ENCODE results near the gene SNAPC5.

DNA sequence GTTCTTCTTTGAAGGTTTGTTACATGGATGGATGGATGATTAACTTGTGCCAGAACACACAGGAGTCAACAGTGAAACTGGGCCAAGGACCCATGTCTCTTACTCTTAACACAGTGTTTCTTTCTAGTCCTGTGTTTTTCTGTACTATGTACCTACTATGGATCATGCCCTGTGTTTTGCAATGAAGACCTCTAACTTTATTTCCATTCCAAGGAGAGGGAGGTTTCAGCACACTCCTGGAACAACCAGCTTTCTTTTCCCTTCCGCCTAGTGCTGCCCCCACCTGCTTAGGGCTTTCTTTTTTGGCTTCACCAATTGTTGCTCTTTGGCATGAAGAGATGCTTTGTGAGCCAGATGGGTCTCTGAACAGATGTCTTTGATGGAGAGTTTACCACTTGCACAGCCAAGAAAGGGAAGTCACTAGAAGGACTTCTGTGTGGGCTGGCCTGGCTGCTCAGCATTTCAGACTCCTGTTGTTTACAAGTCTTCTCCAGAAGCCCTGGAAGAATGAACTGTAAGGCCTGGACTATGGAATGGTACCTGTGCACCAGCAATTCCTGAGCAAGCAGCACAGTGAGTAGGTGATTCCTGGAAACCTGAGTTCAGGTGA, 44.5 kb downstream of the SNAPC5 start:
- TF ChIP-seq POU5F1 (IDR thresholded peaks at IDR 0.05; ENCODE audit: low read depth, low read length) (no peak), JUN (IDR thresholded peaks at IDR 0.05; ENCODE audit: low read depth, low read length) (no peak)
